ENCODE results near the gene TIMM50. TPM values are rescaled to one million over a fixed set of nuclear protein-coding genes. Genes with fewer than 3 reads are reported as not detected.
"Not testable (repeated sequence)": the region's sequence is repeated elsewhere in the genome, so short reads cannot be mapped to it uniquely, and the experiment has no call there.

Gene TIMM50
- total and polyA plus RNA-seq, 8 donors: 15.2 to 40.4 (median 22.3) TPM

DNA sequence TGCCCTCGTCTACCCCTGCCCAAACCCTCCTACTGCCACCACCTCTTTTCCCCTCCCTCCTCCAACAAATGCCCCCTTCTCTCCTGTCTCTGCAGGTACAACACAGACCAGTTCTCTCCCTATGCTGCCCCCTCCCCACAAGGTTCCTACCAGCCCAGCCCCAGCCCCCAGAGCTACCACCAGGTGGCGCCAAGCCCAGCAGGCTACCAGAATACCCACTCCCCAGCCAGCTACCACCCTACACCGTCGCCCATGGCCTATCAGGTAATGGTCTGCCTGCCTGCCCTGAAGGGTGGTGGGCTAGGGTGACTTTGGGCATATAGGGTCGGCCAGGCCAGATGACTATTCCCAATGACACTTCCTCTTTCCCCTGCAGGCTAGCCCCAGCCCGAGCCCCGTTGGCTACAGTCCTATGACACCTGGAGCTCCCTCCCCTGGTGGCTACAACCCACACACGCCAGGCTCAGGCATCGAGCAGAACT is 6.5 kb upstream of the TIMM50 start:
- WGBS, 2 donors: 53 to 55% methylated on average over 9 of the region's 9 CpGs

DNA sequence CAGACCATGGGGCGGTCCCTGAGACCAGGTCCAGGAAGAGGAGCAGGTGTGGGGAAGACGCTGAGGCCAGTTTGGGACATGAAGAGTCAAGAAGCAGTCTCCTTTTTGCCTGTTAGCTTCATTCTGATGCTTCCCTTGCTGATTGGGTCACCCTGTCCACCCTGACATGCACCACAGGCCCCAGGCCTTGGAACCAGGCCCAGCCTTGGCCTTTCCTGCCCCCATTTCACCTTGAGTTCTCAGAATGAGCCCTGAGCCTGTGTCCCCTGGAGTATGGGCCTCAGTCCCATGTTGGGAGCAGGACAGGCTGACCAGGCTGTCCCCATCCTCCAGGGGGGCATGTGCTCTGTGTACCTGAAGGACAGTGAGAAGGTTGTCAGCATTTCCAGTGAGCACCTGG is 4.9 kb upstream of the TIMM50 start:
- WGBS, 2 donors: 95 to 100% methylated on average over 2 of the region's 2 CpGs
- peaks cover 4 to 47% (median 40%) of the 10 kb centered on the region in 3 donors for H3K36me3 ChIP-seq
- FAIRE-seq (no peak), DNase-seq (no peak), ATAC-seq (no peak)
- no peaks in the 10 kb centered on the region for H3K4me1 ChIP-seq
- intact Hi-C loops (cut with DNase I): no loop called here
- no peak overlapping the region for H3K27ac ChIP-seq
- no peak for TF ChIP-seq CTCF (IDR thresholded peaks at IDR 0.05)
- H3K4me3 ChIP-seq: no peak overlapping the region
- no peaks in the 10 kb centered on the region for H3K9me3 ChIP-seq
- H3K27me3 ChIP-seq: no peaks in the 10 kb centered on the region

More for the DNA sequence above, 6.5 kb upstream of the TIMM50 start:
- FAIRE-seq (no peak), ATAC-seq (peak; percentile 59 to 81 (median 73)), DNase-seq (peak; percentile 30 to 84 (median 64))
- peak; percentile 30 to 67 (median 50) for TF ChIP-seq CTCF (IDR thresholded peaks at IDR 0.05)
- Histone ChIP-seq H3K27ac (no peak overlapping the region), H3K4me3 (no peak overlapping the region), H3K4me1 (no peaks in the 10 kb centered on the region), H3K27me3 (no peaks in the 10 kb centered on the region), H3K9me3 (no peaks in the 10 kb centered on the region), H3K36me3 (peaks cover 4 to 63% (median 55%) of the 10 kb centered on the region in 3 donors)
- intact Hi-C loops (cut with DNase I): no loop called here

DNA sequence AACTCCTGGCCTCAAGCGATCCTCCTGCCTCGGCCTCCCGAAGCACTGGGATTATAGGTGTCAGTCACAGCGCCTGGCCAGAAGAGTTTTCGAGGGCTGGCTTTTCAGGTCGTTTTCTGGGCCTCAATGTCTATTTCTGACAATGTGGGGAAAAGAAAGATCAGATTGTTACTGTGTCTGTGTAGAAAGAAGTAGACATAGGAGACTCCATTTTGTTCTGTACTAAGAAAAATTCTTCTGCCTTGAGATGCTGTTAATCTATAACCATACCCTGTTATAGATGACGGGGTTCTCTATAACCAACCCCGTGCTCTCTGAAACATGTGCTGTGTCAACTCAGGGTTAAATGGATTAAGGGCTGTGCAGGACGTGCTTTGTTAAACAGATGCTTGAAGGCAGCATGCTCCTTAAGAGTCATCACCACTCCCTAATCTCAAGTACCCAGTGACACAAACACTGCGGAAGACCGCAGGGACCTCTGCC is 1.3 kb upstream of the TIMM50 start:
- H3K4me3 ChIP-seq; DNase-seq; H3K9me3 ChIP-seq; intact Hi-C loops (cut with DNase I); H3K4me1 ChIP-seq; H3K27me3 ChIP-seq; H3K27ac ChIP-seq; FAIRE-seq; ATAC-seq: not testable (repeated sequence)
- H3K36me3 ChIP-seq: peaks cover 0 to 14% (median 6%) of the 10 kb centered on the region in 3 donors
- WGBS, 2 donors: 71 to 75% methylated on average over 11 of the region's 11 CpGs

DNA sequence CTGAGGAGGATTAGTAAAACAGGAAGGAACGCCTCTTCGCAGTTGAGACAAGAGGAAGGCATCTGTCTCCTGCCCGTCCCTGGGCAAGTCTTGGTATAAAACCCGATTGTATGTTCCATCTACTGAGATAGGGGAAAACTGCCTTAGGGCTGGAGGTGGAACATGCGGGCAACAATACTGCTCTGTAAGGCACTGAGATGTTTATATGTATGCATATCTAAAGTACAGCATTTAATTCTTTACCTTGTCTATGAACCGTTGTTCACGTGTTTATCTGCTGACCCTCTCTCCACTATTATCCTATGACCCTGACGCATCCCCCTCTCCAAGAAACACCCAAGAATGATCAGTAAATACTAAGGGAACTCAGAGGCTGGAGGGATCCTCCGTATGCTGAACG is 722 bp upstream of the TIMM50 start:
- no peak for DNase-seq
- 47% methylated on average over 10 of the region's 10 CpGs for WGBS, 2 donors
- Histone ChIP-seq H3K27me3 (no peaks in the 10 kb centered on the region), H3K27ac (peak overlapping the region in 2 of 4 donors; percentile 31 to 73), H3K4me3 (peak overlapping the region in 2 of 4 donors; percentile 82 to 99), H3K36me3 (peaks cover 0 to 9% (median under 1%) of the 10 kb centered on the region in 3 donors), H3K4me1 (peaks cover 0 to 8% (median 8%) of the 10 kb centered on the region in 3 donors), H3K9me3 (no peaks in the 10 kb centered on the region)
- no peak for FAIRE-seq
- no peak for ATAC-seq
- no peak for TF ChIP-seq CTCF (IDR thresholded peaks at IDR 0.05)
- intact Hi-C loops (cut with DNase I): no loop called here

DNA sequence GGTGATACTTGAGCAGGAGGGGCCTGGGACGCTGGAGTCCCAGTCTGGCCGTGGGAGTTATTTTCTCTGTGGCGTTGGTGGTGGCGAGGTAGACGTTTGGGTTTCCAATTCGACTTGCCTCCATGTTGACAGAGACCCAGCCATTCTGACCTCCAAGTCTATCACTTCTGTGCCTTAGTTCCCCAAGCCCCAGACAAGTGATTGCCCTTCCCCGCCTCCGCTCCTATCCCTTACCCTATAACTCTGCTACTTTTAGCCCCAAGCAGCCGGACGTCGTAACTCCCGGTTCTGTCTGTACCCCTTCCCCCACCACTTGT is 549 bp downstream of the TIMM50 start:
- H3K27ac ChIP-seq: peak overlapping the region; percentile 31 to 73 (median 60)
- H3K4me1 ChIP-seq: peaks cover 0 to 8% (median 8%) of the 10 kb centered on the region in 3 donors
- TF ChIP-seq CTCF (IDR thresholded peaks at IDR 0.05): no peak
- ATAC-seq: no peak
- no peaks in the 10 kb centered on the region for H3K27me3 ChIP-seq
- 0 to 2% methylated on average over 12 of the region's 12 CpGs for WGBS, 2 donors
- no peak for FAIRE-seq
- H3K36me3 ChIP-seq: peaks cover 0 to under 1% (median 0%) of the 10 kb centered on the region in 3 donors
- H3K9me3 ChIP-seq: no peaks in the 10 kb centered on the region
- no peak for DNase-seq
- H3K4me3 ChIP-seq: peak overlapping the region; percentile 82 to 99 (median 92)
- intact Hi-C loops (cut with DNase I): no loop called here
